GM13976 (cell line): Measurements from ENCODE around the gene TMEM72.

Experiments used
- DNase-seq: peaks from one replicate; pipeline ENCODE4 v3.0.0; 2012; ENCODE audit warnings: low spot score
- CTCF ChIP-seq: IDR thresholded peaks from 2 replicates; pipeline ENCODE4 v1.5.1; 2012; ENCODE audit warnings: borderline replicate concordance, mild to moderate bottlenecking; ENCODE audit not compliant: insufficient read depth; ENCODE audit errors: extremely low read depth, missing control alignments, control extremely low read depth
- in situ Hi-C: fragments of 300-500 bp; cut with MboI; formaldehyde crosslinking; loops from one replicate; pipeline ENCODE4 v1.12.0; 2022; ENCODE audit warnings: low sequenced_read_pairs, mixed read lengths, inconsistent platforms; ENCODE audit not compliant: unreplicated experiment

Gene TMEM72

GRCh38 chr10:44911081-44911540, at the start of gene TMEM72:
TMEM72 (plus strand) TSS chr10:44911337; CDS start chr10:44911513, 176 bp downstream.
- TF ChIP-seq CTCF, result no peak
- in situ Hi-C loops, result no loop called here
- no peak for DNase-seq

GRCh38 chr10:44862006-44862751, 49.0 kb upstream of the TMEM72 start:
- in situ Hi-C loops, result loop anchor here (25.0 kb wide), 2 partner anchors 475 to 1200 kb away; partner anchors contain the start of gene CXCL12
- TF ChIP-seq CTCF, result no peak
- no peak for DNase-seq

- in situ Hi-C loops, result loop anchor here (25.0 kb wide), 2 partner anchors 476 to 1201 kb away; partner anchors contain the start of gene CXCL12
- no peak for DNase-seq
- no peak for TF ChIP-seq CTCF
Observed at GRCh38 chr10:44862924-44863323, 48.2 kb upstream of the TMEM72 start.

- TF ChIP-seq CTCF, result no peak
- DNase-seq, result no peak
- in situ Hi-C loops, result loop anchor here (25.0 kb wide), 2 partner anchors 476 to 1201 kb away; partner anchors contain the start of gene CXCL12
Observed at GRCh38 chr10:44863344-44864047, 47.6 kb upstream of the TMEM72 start.

- TF ChIP-seq CTCF, result no peak
- in situ Hi-C loops, result loop anchor here (25.0 kb wide), 2 partner anchors 477 to 1202 kb away; partner anchors contain the start of gene CXCL12
- DNase-seq, result no peak
Observed at GRCh38 chr10:44864051-44864450, 47.1 kb upstream of the TMEM72 start.

GRCh38 chr10:44864637-44865288, 46.4 kb upstream of the TMEM72 start:
- in situ Hi-C loops, result loop anchor here (25.0 kb wide), 2 partner anchors 477 to 1202 kb away; partner anchors contain the start of gene CXCL12
- TF ChIP-seq CTCF, result peak; percentile 90
- DNase-seq, result peak; percentile 91
